Breast epithelium (tissue), 3 donors: ENCODE data around the gene EIF3L.

Source experiments
- POLR2AphosphoS5 ChIP-seq, 3 donors: sonication (generic); formaldehyde crosslinking; IDR thresholded peaks; one replicate each; pipeline ENCODE4 v1.6.1; 2017; ENCODE audit warnings: antibody characterized with exemption in 3 of 3
- TF ChIP-seq, protein P1 (sequence below), 3 donors: fragments of 450-650 bp; IDR thresholded peaks; one replicate each; pipeline ENCODE4 v1.5.1; 2016 to 2017; ENCODE audit warnings: antibody characterized with exemption in 3 of 3, mild to moderate bottlenecking in 3 of 3, moderate library complexity in 3 of 3

DNA sequence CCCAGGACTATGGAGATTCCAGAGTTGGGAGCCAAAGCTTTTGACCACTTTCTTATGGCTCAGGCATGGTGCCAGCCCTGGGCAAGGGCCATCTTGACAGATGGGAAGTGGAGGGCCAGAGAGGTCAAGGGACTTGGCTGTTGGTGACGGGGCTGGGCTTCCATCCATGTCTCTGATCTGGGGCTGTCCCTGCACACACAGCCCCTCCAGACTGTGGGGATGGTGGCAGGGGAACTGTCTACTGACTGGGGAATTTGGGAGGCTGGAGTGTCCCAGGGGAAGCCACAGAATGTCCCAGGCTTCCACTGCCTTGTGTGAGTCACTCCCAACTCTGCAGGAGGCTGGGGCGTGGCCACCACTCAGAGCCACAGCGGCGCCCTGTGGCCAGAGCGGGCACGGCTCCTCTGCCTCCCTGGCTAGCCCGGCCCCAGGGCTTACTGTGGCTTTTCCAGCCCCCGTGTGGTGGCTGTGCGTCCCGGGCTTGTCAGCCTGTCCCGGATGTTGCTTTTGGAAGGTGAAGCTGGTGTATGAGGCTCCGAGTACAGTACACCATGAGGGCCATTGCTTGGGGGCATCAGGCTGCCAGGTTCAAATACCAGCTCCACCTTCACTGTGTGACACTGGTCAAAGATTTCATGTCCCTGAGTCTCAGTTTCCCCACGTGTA, 84.6 kb downstream of the EIF3L start:
- TF ChIP-seq POLR2AphosphoS5 (IDR thresholded peaks at IDR 0.05): peak; percentile 40 to 70 (median 60)
- TF ChIP-seq, protein P1, sequence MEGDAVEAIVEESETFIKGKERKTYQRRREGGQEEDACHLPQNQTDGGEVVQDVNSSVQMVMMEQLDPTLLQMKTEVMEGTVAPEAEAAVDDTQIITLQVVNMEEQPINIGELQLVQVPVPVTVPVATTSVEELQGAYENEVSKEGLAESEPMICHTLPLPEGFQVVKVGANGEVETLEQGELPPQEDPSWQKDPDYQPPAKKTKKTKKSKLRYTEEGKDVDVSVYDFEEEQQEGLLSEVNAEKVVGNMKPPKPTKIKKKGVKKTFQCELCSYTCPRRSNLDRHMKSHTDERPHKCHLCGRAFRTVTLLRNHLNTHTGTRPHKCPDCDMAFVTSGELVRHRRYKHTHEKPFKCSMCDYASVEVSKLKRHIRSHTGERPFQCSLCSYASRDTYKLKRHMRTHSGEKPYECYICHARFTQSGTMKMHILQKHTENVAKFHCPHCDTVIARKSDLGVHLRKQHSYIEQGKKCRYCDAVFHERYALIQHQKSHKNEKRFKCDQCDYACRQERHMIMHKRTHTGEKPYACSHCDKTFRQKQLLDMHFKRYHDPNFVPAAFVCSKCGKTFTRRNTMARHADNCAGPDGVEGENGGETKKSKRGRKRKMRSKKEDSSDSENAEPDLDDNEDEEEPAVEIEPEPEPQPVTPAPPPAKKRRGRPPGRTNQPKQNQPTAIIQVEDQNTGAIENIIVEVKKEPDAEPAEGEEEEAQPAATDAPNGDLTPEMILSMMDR (IDR thresholded peaks at IDR 0.05): peak; percentile 87 to 98 (median 98)
